Measurements from ENCODE around the gene INCA1. TPM values are rescaled to one million over a fixed set of nuclear protein-coding genes. Genes with fewer than 3 reads are reported as not detected.

INCA1 gene
- total RNA-seq, 4 donors from 2014 or later = 0.31 to 1.1 TPM; not detected in 2

DNA sequence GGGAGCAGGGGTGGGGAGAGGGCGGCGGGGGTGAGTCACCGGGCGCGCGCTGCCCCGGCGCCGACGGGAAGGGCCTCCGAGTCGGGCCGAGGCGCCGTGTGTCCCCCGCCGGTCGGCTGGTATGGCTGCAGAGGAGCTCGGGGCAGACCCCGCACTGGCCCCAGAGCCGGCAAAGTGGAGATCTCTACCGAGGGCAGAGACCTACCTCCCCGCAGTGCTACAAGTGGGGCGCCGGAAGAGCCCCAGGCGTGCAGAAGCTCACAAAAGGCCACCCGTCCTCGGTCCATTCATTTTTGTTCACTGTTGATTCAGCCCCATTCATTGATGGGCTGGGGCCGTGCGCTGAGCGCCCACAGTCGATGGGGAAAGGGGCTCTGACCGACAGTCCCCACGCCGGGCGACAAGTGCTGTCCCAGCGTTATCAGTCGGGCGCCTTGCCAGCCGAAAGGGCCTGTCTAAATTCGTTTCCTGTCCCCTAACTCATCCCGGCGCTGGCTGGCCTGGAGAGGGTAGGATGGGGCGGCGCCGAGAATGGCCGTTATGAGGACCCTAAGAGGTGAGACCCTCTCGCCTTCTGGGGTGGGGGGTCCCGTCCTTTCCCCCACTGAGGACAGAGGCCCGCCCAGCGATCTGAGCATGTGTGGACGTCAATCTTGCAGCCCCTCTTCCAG lies 47.1 kb downstream of the INCA1 start:
- peaks cover 22 to 59% (median 23%) of the 10 kb centered on the region in 3 donors for H3K4me1 ChIP-seq
- intact Hi-C loops (cut with DNase I) = no loop called here
- peaks cover 0 to 22% (median 0%) of the 10 kb centered on the region in 3 donors for H3K36me3 ChIP-seq
- DNase-seq = no peak
- no peaks in the 10 kb centered on the region for H3K27me3 ChIP-seq
- H3K27ac ChIP-seq = peak overlapping the region; percentile 97 to 100 (median 98)
- no peak for TF ChIP-seq POLR2A (IDR thresholded peaks at IDR 0.05)
- TF ChIP-seq, protein P1, sequence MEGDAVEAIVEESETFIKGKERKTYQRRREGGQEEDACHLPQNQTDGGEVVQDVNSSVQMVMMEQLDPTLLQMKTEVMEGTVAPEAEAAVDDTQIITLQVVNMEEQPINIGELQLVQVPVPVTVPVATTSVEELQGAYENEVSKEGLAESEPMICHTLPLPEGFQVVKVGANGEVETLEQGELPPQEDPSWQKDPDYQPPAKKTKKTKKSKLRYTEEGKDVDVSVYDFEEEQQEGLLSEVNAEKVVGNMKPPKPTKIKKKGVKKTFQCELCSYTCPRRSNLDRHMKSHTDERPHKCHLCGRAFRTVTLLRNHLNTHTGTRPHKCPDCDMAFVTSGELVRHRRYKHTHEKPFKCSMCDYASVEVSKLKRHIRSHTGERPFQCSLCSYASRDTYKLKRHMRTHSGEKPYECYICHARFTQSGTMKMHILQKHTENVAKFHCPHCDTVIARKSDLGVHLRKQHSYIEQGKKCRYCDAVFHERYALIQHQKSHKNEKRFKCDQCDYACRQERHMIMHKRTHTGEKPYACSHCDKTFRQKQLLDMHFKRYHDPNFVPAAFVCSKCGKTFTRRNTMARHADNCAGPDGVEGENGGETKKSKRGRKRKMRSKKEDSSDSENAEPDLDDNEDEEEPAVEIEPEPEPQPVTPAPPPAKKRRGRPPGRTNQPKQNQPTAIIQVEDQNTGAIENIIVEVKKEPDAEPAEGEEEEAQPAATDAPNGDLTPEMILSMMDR (IDR thresholded peaks at IDR 0.05) = no peak
- no peaks in the 10 kb centered on the region for H3K9me3 ChIP-seq
- H3K4me3 ChIP-seq = peak overlapping the region; percentile 91 to 97 (median 94)
- 7% methylated on average over 4 to 9 of the region's 52 CpGs for WGBS, 2 donors

DNA sequence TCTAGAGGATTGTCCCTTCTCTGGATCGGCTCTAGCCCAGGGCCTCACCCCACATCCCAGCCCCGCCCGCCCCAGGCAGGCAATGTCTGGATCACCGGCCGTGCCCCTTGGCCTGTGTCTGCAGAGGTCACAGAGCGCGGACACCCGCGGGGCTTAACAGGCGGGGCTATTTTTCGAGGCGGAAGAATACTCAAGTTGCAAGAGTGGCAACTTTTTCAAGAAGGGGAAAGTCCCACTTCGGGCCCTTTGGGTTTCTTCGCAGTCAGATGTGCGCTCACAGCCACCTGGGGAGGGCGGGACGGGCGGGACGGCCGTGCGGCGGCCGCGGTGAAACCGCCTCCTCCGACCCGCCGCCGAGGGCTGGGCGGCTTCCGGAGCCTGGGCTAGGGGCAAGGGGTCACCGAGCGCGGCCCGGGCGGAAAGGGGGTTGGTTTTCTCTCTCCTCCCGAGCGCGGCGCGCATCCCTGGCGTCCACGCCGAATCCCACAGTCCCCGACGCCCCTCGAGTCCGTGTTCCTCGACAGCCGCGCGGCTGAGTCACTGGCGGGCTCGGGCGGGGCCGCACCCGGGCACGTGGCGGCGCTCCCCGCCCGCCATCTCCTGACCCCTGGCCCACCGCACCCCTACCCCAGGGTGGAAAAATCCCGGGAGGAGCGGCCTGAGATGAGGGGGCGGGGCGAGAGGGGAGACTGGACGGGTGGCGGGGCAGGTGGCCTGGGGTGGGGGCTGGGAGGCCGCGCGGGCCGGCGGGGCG lies 47.8 kb downstream of the INCA1 start:
- Histone ChIP-seq H3K27ac (peak overlapping the region; percentile 97 to 100 (median 98)), H3K9me3 (no peaks in the 10 kb centered on the region), H3K4me3 (peak overlapping the region; percentile 91 to 97 (median 94)), H3K27me3 (no peaks in the 10 kb centered on the region), H3K36me3 (peaks cover 0 to 29% (median 0%) of the 10 kb centered on the region in 3 donors), H3K4me1 (peaks cover 30 to 66% (median 31%) of the 10 kb centered on the region in 3 donors)
- peak in 1 of 4 donors; percentile 33 for TF ChIP-seq POLR2A (IDR thresholded peaks at IDR 0.05)
- TF ChIP-seq, protein P1 (IDR thresholded peaks at IDR 0.05) = no peak
- intact Hi-C loops (cut with DNase I) = no loop called here
- peak; percentile 46 for DNase-seq
- whole genome bisulfite sequencing, 2 donors = 0% methylated on average over 7 of the region's 75 CpGs; no CpG with 5 or more reads in 1 of the 2 donors

DNA sequence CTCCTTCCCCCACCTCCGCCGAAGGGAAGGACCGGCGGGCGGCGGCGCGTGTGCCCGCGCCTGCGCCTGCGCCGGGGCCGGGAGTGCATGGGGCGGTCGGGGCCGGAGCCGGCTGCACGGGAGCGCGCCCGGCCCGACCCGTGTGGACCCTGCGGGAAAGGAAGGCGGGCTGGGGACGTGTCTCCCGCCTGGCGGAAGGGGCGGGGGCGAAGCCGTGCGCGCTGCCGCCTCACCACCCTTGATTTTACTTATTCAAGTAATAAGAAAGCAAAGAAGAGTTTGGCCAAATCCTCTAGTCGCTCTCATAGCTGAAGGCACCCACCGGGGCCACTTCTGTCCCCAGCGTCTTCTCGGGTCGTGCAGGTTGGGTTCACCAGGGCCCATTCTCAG lies 48.4 kb downstream of the INCA1 start:
- intact Hi-C loops (cut with DNase I) = no loop called here
- Histone ChIP-seq H3K9me3 (no peaks in the 10 kb centered on the region), H3K4me1 (peaks cover 34 to 72% (median 35%) of the 10 kb centered on the region in 3 donors), H3K36me3 (peaks cover 0 to 35% (median 0%) of the 10 kb centered on the region in 3 donors), H3K27me3 (no peaks in the 10 kb centered on the region), H3K27ac (peak overlapping the region; percentile 97 to 100 (median 98)), H3K4me3 (peak overlapping the region; percentile 91 to 97 (median 94))
- WGBS, 2 donors = 0% methylated on average over 12 to 36 of the region's 40 CpGs
- no peak for DNase-seq
- TF ChIP-seq, protein P1 (IDR thresholded peaks at IDR 0.05) = peak in 2 of 6 experiments; percentile 3 to 10
- peak in 2 of 4 donors; percentile 63 to 65 for TF ChIP-seq POLR2A (IDR thresholded peaks at IDR 0.05)

DNA sequence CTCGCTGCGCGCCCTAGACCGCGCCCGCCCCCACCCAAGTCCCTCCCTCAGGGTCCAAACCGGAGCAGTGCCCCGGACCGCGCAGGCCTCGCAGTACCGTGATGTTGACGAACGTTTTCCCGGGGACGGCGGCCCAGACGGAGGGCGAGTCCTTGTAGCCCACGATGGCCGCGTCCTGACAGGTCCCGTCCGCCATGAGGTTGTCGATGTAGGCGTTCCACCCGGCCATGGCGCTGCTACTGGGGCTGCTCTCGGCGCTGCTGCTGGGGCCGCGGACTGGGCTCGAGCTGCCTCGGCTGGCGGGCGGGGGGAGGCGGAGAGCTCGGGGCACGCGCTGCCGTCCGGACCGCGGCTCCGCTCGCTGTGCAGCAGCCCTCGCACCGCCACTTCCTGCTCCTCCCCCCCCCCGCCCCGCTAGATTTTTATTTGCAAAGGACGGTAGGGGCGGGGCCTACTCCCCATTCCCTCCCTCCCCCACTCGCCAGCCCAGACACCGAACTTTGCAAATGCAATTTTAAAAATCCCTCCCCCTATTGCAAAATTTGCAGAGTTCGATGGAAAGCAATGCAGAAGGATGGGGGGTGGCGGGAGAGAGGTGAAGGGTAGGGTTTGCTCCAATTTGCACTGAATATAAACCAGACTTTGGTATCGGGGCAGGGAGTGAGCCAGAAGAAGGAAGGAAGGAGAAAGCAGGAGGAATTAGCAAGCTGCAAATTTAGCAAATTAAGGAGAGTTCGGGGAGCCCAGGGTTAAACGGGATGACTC lies 49.0 kb downstream of the INCA1 start, which contains the start of gene PFN1:
TSS of gene PFN1 (minus strand) at position 365 of the 765 bp plus-strand sequence. CDS start at position 229, 136 bp downstream.
- intact Hi-C loops (cut with DNase I) = no loop called here
- peak; percentile 80 for DNase-seq
- no peaks in the 10 kb centered on the region for H3K9me3 ChIP-seq
- H3K27ac ChIP-seq = peak within 1 kb of the TSS; percentile 97 to 100 (median 98)
- TF ChIP-seq POLR2A (IDR thresholded peaks at IDR 0.05) = peak in 3 of 4 donors; percentile 75 to 96 (median 92)
- TF ChIP-seq, protein P1 (IDR thresholded peaks at IDR 0.05) = peak in 1 of 6 experiments; percentile 2
- H3K27me3 ChIP-seq = no peaks in the 10 kb centered on the region
- peaks cover 0 to 40% (median under 1%) of the 10 kb centered on the region in 3 donors for H3K36me3 ChIP-seq
- H3K4me1 ChIP-seq = peaks cover 35 to 73% (median 38%) of the 10 kb centered on the region in 3 donors
- peak within 1 kb of the TSS; percentile 91 to 97 (median 94) for H3K4me3 ChIP-seq
- 0% methylated on average over 6 of the region's 59 CpGs for WGBS, 2 donors
